GM18505 (cell line): ENCODE measurements around the gene HLA-A.
A peak's percentile ranks its signal among the peaks of the same experiment; 100 is the strongest.
"Not testable (repeated sequence)": the region's sequence is repeated elsewhere in the genome, so short reads cannot be mapped to it uniquely, and the experiment has no call there.

ENCODE experiments used
- ATAC-seq: cut with Tn5 transposase; IDR thresholded peaks from one replicate; pipeline ENCODE4 v1.9.1; 2021; ENCODE audit not compliant: unreplicated experiment
- POLR2A ChIP-seq: IDR thresholded peaks from 4 replicates; pipeline ENCODE4 v1.6.1; 2011; ENCODE audit warnings: borderline replicate concordance; ENCODE audit not compliant: insufficient read depth, insufficient read length; ENCODE audit errors: extremely low read depth

Gene HLA-A

DNA sequence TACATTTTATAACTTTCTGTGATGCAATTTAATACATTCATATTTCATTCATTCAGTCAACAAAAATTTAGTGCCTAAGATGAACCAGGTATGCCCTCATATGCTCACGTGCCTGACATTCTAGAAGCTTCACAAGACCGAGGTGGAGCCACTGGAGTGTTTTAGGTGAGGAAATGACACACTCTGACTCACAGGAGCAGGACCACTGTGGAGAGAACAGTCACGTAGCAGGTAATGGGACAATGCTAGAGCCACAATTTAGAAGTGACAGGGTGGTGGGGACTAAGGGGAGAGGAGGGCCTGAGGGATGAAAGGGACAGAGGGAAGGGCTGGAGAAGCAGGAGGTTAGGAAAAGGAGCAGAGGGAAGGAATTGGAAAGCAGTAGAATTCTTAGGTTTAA, 17.6 kb upstream of the HLA-A start:
- ATAC-seq = no peak
- TF ChIP-seq POLR2A = no peak

- no peak for ATAC-seq
- no peak for TF ChIP-seq POLR2A
These were observed 17.0 kb upstream of the HLA-A start for GRCh38 chr6:29925321-29925720.

GRCh38 chr6:29925727-29926412, 16.5 kb upstream of the HLA-A start:
- ATAC-seq = no peak
- no peak for TF ChIP-seq POLR2A

DNA sequence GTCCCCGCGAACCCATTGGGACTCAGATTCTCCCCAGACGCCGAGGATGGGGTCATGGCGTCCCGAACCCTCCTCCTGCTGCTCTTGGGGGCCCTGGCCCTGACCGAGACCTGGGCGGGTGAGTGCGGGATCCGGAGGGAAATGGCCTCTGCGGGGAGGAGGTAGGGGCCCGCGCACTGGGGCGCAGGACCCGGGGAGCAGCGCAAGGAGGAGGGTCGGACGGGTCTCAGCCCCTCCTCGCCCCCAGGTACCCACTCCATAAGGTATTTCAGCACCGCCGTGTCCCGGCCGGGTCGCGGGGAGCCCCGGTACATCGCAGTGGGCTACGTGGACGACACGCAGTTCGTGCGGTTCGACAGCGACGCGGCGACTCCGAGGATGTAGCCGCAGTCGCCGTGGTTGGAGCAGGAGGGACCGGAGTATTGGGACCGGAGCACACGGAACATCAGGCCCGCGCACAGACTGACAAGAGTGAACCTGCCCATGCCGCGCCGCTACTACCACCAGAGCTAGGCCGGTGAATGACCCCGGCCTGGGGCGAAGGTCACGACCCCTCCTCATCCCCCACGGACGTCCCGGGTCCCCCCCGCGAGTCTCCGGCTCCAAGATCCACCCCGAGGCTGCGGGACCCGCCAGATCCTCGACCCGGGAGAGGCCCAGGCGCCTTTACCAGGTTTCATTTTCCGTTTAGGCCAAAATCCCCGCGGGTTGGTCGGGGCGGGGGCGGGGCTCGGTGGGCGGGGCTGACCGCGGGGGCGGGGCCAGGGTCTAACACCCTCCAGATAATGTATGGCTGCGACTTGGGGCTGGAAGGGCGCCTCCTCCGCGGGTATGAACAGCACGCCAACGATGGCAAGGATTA, 15.7 kb upstream of the HLA-A start:
- TF ChIP-seq POLR2A = peak; percentile 69

DNA sequence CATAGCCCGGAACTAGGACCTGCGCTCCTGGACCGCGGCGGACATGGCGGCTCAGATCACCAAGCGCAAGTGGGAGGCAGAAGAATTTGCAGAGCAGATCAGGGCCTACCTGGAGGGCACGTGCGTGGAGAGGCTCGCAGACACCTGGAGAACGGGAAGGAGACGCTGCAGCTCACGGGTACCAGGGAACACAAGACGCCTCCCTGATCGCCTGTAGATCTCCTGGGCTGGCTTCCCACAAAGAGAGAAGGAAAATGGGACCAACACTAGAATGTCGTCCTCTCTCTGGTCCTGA, 15.1 kb upstream of the HLA-A start:
- no peak for ATAC-seq
- peak; percentile 77 for TF ChIP-seq POLR2A

More for the DNA sequence above, 15.7 kb upstream of the HLA-A start:
- ATAC-seq = peak; percentile 71

- TF ChIP-seq POLR2A = no peak
- no peak for ATAC-seq
These were observed 14.4 kb upstream of the HLA-A start for GRCh38 chr6:29927841-29928388.

DNA sequence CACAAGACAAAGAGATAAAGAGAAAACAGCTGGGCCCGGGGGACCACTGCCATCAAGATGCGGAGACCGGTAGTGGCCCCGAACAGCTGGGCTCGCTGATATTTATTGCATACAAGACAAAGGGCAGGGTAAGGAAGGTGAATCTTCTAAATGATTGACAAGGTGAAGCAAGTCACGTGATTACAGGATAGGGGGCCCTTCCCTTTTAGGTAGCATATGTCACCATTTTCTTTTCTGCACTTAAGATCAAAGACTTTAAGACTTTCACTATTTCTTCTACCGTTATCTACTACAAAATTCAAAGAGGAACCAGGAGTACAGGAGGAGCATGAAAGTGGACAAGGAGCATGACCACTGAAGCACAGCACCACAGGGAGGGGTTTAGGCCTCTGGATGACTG, 12.3 kb upstream of the HLA-A start:
- ATAC-seq = not testable (repeated sequence)

GRCh38 chr6:29933955-29934354, 8.4 kb upstream of the HLA-A start:
- TF ChIP-seq POLR2A = no peak
- ATAC-seq = no peak

DNA sequence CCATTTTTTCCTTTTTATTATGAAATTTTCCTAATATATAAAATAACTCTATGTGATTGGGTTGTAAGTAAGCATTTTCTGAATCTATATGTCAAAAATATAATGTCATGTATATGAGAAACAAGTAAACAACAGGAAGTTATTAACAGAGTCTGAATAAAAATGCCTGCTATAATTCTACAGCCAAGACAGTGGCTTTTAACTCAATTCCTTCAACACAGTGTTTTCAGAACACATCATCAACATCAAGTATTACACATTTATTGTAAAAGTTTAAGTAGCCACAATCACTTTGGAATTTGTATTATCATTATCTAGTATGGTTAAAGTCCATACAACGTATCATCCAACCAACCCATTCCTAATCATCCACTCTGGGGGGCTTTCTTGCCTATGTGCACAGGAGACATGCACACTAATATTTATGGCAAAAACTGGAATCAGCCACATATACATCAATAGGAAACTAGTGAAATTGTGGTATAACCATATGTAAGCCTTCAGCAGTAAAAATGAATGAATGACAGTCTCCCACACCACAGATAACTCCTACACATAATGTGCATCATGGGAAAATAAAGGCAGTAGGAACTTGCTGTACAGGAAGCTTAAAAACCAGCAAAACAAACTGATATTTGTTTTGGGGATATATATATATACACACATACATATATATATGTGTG, 6.9 kb upstream of the HLA-A start:
- no peak for TF ChIP-seq POLR2A
- no peak for ATAC-seq

DNA sequence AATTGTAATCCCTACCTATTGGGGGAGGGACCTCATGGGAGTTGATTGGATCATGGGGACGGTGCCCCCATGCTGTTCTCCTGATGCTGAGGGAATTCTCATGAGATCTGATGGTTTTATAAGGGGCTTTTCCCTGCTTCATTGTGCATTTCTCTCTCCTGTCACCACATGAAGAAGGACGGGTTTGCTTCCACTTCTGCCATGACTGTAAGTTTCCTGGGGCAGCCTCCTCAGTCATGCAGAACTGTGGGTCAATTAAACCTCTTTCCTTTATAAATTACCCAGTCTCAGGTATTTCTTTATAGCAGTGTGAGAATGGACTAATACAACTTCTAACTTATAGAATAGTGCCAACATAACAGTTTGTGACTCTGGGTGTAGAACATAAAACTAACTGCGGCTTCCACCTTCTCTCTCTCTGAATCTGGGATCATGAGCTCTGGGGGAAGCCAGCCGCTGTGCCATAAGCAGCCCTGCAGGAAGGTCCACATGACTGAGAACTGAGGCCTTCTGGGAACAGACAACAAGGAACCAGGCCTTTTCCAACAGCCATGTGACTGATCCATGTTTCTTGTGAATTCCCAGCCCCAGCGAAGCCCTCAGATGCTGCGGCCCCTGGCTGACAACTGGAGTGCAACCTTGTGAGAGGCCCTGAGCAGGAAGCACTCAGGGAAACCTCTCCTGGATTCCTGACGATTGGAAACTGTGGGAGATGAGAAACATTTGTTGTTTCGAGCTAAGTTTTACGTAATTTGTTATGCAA, 3.4 kb upstream of the HLA-A start:
- no peak for ATAC-seq

DNA sequence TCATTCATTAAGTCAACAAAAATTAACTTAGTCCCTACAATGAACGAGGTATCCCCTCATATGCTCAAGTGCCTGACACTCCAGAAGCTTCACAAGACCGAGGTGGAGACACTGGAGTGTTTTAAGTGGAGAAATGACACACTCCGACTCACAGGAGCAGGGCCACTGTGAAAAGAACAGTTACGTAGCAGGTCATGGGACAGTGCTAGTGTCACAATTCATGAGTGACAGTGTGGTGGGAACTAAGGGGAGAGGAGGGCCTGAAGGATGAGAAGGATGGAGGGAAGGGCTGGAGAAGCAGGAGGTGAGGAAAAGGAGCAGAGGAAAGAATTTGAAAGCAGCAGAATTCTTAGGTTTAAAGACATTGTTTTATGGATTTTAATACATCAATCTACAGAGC, 1.3 kb upstream of the HLA-A start:
- no peak for ATAC-seq
- no peak for TF ChIP-seq POLR2A

More for the DNA sequence above, 3.4 kb upstream of the HLA-A start:
- no peak for TF ChIP-seq POLR2A

GRCh38 chr6:29941471-29941870, 861 bp upstream of the HLA-A start:
- no peak for TF ChIP-seq POLR2A
- ATAC-seq = no peak

DNA sequence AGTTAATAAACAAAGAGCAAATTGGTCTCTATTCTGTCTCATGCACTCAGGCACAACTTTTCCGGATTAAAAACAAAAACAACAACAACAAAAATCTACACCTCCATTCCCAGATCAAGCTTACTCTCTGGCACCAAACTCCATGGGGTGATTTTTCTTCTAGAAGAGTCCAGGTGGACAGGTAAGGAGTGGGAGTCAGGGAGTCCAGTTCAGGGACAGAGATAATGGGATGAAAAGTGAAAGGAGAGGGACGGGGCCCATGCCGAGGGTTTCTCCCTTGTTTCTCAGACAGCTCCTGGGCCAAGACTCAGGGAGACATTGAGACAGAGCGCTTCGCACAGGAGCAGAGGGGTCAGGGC, 437 bp upstream of the HLA-A start:
- TF ChIP-seq POLR2A = no peak
- ATAC-seq = no peak

DNA sequence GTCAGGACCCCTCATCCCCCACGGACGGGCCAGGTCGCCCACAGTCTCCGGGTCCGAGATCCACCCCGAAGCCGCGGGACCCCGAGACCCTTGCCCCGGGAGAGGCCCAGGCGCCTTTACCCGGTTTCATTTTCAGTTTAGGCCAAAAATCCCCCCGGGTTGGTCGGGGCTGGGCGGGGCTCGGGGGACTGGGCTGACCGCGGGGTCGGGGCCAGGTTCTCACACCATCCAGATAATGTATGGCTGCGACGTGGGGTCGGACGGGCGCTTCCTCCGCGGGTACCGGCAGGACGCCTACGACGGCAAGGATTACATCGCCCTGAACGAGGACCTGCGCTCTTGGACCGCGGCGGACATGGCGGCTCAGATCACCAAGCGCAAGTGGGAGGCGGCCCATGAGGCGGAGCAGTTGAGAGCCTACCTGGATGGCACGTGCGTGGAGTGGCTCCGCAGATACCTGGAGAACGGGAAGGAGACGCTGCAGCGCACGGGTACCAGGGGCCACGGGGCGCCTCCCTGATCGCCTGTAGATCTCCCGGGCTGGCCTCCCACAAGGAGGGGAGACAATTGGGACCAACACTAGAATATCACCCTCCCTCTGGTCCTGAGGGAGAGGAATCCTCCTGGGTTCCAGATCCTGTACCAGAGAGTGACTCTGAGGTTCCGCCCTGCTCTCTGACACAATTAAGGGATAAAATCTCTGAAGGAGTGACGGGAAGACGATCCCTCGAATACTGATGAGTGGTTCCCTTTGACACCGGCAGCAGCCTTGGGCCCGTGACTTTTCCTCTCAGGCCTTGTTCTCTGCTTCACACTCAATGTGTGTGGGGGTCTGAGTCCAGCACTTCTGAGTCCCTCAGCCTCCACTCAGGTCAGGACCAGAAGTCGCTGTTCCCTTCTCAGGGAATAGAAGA, 978 bp downstream of the HLA-A start:
- TF ChIP-seq POLR2A = no peak
- no peak for ATAC-seq
